Measurements from ENCODE around the gene DRICH1.
"Not testable (repeated sequence)": the region's sequence is repeated elsewhere in the genome, so short reads cannot be mapped to it uniquely, and the experiment has no call there.

The DRICH1 gene

GRCh38 chr22:23673826-23674690, 41.9 kb upstream of the DRICH1 start:
- no peak for DNase-seq (ENCODE audit: low spot score)
- TF ChIP-seq CTCF (IDR thresholded peaks at IDR 0.05; ENCODE audit: extremely low read depth, insufficient read depth, missing control alignments) = no peak
- in situ Hi-C loops (cut with MboI; ENCODE audit: low pct_unique_long_range_greater_than_20kb, low sequenced_read_pairs, unreplicated experiment) = no loop called here

- in situ Hi-C loops (cut with MboI; ENCODE audit: low pct_unique_long_range_greater_than_20kb, low sequenced_read_pairs, unreplicated experiment) = no loop called here
- no peak for TF ChIP-seq CTCF (IDR thresholded peaks at IDR 0.05; ENCODE audit: extremely low read depth, insufficient read depth, missing control alignments)
These were observed 41.0 kb upstream of the DRICH1 start for GRCh38 chr22:23673050-23673620.

GRCh38 chr22:23672307-23673049, 40.4 kb upstream of the DRICH1 start:
- DNase-seq (ENCODE audit: low spot score); in situ Hi-C loops (cut with MboI; ENCODE audit: low pct_unique_long_range_greater_than_20kb, low sequenced_read_pairs, unreplicated experiment): not testable (repeated sequence)

More at GRCh38 chr22:23673050-23673620, 41.0 kb upstream of the DRICH1 start:
- no peak for DNase-seq (ENCODE audit: low spot score)

GRCh38 chr22:23671387-23671786, 39.3 kb upstream of the DRICH1 start:
- DNase-seq (ENCODE audit: low spot score); in situ Hi-C loops (cut with MboI; ENCODE audit: low pct_unique_long_range_greater_than_20kb, low sequenced_read_pairs, unreplicated experiment): not testable (repeated sequence)

- no peak for DNase-seq (ENCODE audit: low spot score)
- no peak for TF ChIP-seq CTCF (IDR thresholded peaks at IDR 0.05; ENCODE audit: extremely low read depth, insufficient read depth, missing control alignments)
- in situ Hi-C loops (cut with MboI; ENCODE audit: low pct_unique_long_range_greater_than_20kb, low sequenced_read_pairs, unreplicated experiment) = no loop called here
These were observed 38.5 kb upstream of the DRICH1 start for GRCh38 chr22:23670378-23671295.

GRCh38 chr22:23660381-23660780, 28.3 kb upstream of the DRICH1 start:
- DNase-seq (ENCODE audit: low spot score); in situ Hi-C loops (cut with MboI; ENCODE audit: low pct_unique_long_range_greater_than_20kb, low sequenced_read_pairs, unreplicated experiment): not testable (repeated sequence)

- in situ Hi-C loops (cut with MboI; ENCODE audit: low pct_unique_long_range_greater_than_20kb, low sequenced_read_pairs, unreplicated experiment) = no loop called here
- no peak for DNase-seq (ENCODE audit: low spot score)
- no peak for TF ChIP-seq CTCF (IDR thresholded peaks at IDR 0.05; ENCODE audit: extremely low read depth, insufficient read depth, missing control alignments)
These were observed 25.6 kb upstream of the DRICH1 start for GRCh38 chr22:23657727-23658126.
